Panc1 (cell line): ENCODE measurements around the gene BAIAP2L2.

Experiments used
- SIN3A ChIP-seq: IDR thresholded peaks from 2 replicates; pipeline ENCODE4 v1.6.1; 2012; ENCODE audit warnings: low read depth, mild to moderate bottlenecking, low read length, moderate library complexity, borderline replicate concordance; ENCODE audit not compliant: insufficient read depth
- TF ChIP-seq, protein P1 (sequence below): fragments of 450-650 bp; IDR thresholded peaks from 2 replicates; pipeline ENCODE4 v1.5.1; 2017; ENCODE audit warnings: mild to moderate bottlenecking

DNA sequence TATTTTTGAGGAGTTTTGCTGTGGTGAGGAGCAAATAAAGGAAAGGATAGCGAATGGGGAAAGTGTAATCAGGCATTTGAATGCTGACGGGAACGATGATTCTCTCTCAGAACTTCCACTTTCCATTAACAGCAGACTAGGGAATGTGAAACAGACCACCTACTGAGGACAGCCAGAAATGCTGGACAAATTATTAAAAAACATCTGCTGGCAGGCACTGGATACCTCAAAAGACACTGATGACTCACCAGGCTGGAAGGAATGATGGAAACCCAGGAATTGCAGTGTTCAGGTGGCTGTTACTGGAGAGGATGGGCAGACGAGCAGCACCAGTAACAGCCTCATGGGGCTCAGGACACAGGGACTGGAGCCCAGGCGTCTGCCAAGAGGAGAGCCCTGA, 37.8 kb upstream of the BAIAP2L2 start:
- TF ChIP-seq, protein P1, sequence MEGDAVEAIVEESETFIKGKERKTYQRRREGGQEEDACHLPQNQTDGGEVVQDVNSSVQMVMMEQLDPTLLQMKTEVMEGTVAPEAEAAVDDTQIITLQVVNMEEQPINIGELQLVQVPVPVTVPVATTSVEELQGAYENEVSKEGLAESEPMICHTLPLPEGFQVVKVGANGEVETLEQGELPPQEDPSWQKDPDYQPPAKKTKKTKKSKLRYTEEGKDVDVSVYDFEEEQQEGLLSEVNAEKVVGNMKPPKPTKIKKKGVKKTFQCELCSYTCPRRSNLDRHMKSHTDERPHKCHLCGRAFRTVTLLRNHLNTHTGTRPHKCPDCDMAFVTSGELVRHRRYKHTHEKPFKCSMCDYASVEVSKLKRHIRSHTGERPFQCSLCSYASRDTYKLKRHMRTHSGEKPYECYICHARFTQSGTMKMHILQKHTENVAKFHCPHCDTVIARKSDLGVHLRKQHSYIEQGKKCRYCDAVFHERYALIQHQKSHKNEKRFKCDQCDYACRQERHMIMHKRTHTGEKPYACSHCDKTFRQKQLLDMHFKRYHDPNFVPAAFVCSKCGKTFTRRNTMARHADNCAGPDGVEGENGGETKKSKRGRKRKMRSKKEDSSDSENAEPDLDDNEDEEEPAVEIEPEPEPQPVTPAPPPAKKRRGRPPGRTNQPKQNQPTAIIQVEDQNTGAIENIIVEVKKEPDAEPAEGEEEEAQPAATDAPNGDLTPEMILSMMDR = no peak
- no peak for TF ChIP-seq SIN3A
